Kidney (tissue), 14 donors: Measurements from ENCODE around the gene OR4F15. TPM values are rescaled to one million over a fixed set of nuclear protein-coding genes. Genes with fewer than 3 reads are reported as not detected.

Experiments used
- DNase-seq, 5 donors: peaks; one replicate each; pipeline ENCODE4 v3.0.0-alpha.2; 2013 to 2020
- FAIRE-seq: peaks from 2 replicates; lab custom pipeline; 2012; peaks lifted over from hg19 to GRCh38; lab: Jason Lieb, UNC
- H3K27ac ChIP-seq, 2 donors: one replicate each; pipeline ENCODE4 v1.7.0; 2013; ENCODE audit warnings: low read depth in 2 of 2, low read length in 2 of 2, inconsistent platforms in 1 of 2
- H3K27me3 ChIP-seq: one replicate; pipeline ENCODE4 v1.7.1; 2013; ENCODE audit warnings: low read length, inconsistent platforms; ENCODE audit not compliant: control insufficient read depth, insufficient read depth
- H3K36me3 ChIP-seq, 3 donors: one replicate each; pipeline versions ENCODE4 v1.7.0 to v1.7.1; 2013; ENCODE audit warnings: low read length in 3 of 3, control low read depth in 1 of 3, inconsistent platforms in 1 of 3; ENCODE audit not compliant: insufficient read depth in 3 of 3, control insufficient read depth in 2 of 3
- H3K4me1 ChIP-seq, 3 donors: one replicate each; pipeline versions ENCODE4 v1.7.0 to v1.7.1; 2013; ENCODE audit warnings: low read length in 3 of 3, inconsistent platforms in 1 of 3, low read depth in 1 of 3; ENCODE audit not compliant: control insufficient read depth in 2 of 3, insufficient read depth in 2 of 3
- H3K4me3 ChIP-seq, 3 donors: one replicate each; pipeline versions ENCODE4 v1.7.0 to v1.8.1; 2013; ENCODE audit warnings: low read length in 3 of 3, control low read depth in 1 of 3, inconsistent platforms in 1 of 3
- H3K9ac ChIP-seq, 3 donors: one replicate each; pipeline versions ENCODE4 v1.7.0 to v1.7.1; 2013; ENCODE audit warnings: low read length in 3 of 3, control low read depth in 1 of 3, inconsistent platforms in 1 of 3
- H3K9me3 ChIP-seq, 3 donors: one replicate each; pipeline versions ENCODE4 v1.7.0 to v1.7.1; 2013; ENCODE audit warnings: low read length in 3 of 3, control low read depth in 1 of 3, inconsistent platforms in 1 of 3; ENCODE audit not compliant: control insufficient read depth in 2 of 3, insufficient read depth in 1 of 3
- CTCF ChIP-seq: IDR thresholded peaks from 3 replicates; pipeline ENCODE4 v1.5.1; 2012; ENCODE audit warnings: mild to moderate bottlenecking, moderate library complexity, borderline replicate concordance; ENCODE audit not compliant: insufficient read depth; ENCODE audit errors: extremely low read depth
- intact Hi-C: fragments of 100-400 bp; cut with DNase I; formaldehyde crosslinking; loops from one replicate; pipeline ENCODE4 v1.11.1; 2022
- polyA plus RNA-seq: library from polyadenylated mRNA; stranded (reverse); fragments of 350-450 nt; fragmentation: Illumina TruSeq; extraction: RNeasy Lipid Tissue Mini Kit (QIAGEN cat#74804); gene quantifications from one replicate; pipeline ENCODE4 v1.2.3, GENCODE V29; 2014; ENCODE audit warnings: low read depth, low replicate concordance; ENCODE audit not compliant: insufficient read depth
- total RNA-seq: library from RNA; stranded (reverse); fragmentation: NEBNext Ultra II Directional; extraction: Animal tissue kit (Norgen Biotek cat#: 25700); gene quantifications from one replicate; pipeline ENCODE4 v1.2.1, GENCODE V29; 2021
- donor health status: control.
- donor health status: control.
- donor health status: control.
- donor health status: control.
- donor health status: control.
- donor health status: DM: yes; HTN: yes; CAD: no.
- donor health status: Normal renal cell carcinoma (clear cell type).

Gene OR4F15
- total and polyA plus RNA-seq, 2 donors from 2014 or later: 0.13 TPM; not detected in 1

GRCh38 chr15:101803676-101804075, 8.3 kb upstream of the OR4F15 start:
- DNase-seq (no peak), FAIRE-seq (no peak)
- no peak for TF ChIP-seq CTCF
- intact Hi-C loops: no loop called here
- no peaks in the 10 kb centered on the region for H3K36me3 ChIP-seq
- no peaks in the 10 kb centered on the region for H3K4me1 ChIP-seq
- no peak overlapping the region for H3K27ac ChIP-seq
- H3K9me3 ChIP-seq: no peaks in the 10 kb centered on the region
- no peak overlapping the region for H3K9ac ChIP-seq
- H3K4me3 ChIP-seq: no peak overlapping the region
- H3K27me3 ChIP-seq: no peaks in the 10 kb centered on the region

- FAIRE-seq: no peak
- no peaks in the 10 kb centered on the region for H3K4me1 ChIP-seq
- no peak overlapping the region for H3K9ac ChIP-seq
- no peak overlapping the region for H3K27ac ChIP-seq
- no peak for TF ChIP-seq CTCF
- H3K4me3 ChIP-seq: no peak overlapping the region
- H3K9me3 ChIP-seq: no peaks in the 10 kb centered on the region
- no peaks in the 10 kb centered on the region for H3K27me3 ChIP-seq
- intact Hi-C loops: no loop called here
- DNase-seq: no peak
- no peaks in the 10 kb centered on the region for H3K36me3 ChIP-seq
These were observed 7.6 kb upstream of the OR4F15 start for GRCh38 chr15:101804375-101804774.

- intact Hi-C loops: no loop called here
- no peak for TF ChIP-seq CTCF
- no peak overlapping the region for H3K9ac ChIP-seq
- no peaks in the 10 kb centered on the region for H3K9me3 ChIP-seq
- no peak for DNase-seq
- H3K27me3 ChIP-seq: no peaks in the 10 kb centered on the region
- no peaks in the 10 kb centered on the region for H3K36me3 ChIP-seq
- H3K4me3 ChIP-seq: no peak overlapping the region
- no peaks in the 10 kb centered on the region for H3K4me1 ChIP-seq
- FAIRE-seq: no peak
- H3K27ac ChIP-seq: no peak overlapping the region
These were observed 7.1 kb upstream of the OR4F15 start for GRCh38 chr15:101804941-101805340.

- H3K4me3 ChIP-seq: no peak overlapping the region
- no peak for TF ChIP-seq CTCF
- H3K9ac ChIP-seq: no peak overlapping the region
- FAIRE-seq: no peak
- no peaks in the 10 kb centered on the region for H3K36me3 ChIP-seq
- no peaks in the 10 kb centered on the region for H3K4me1 ChIP-seq
- no peak overlapping the region for H3K27ac ChIP-seq
- intact Hi-C loops: no loop called here
- no peaks in the 10 kb centered on the region for H3K9me3 ChIP-seq
- no peaks in the 10 kb centered on the region for H3K27me3 ChIP-seq
- DNase-seq: no peak
These were observed 6.2 kb upstream of the OR4F15 start for GRCh38 chr15:101805605-101806345.
